GM12801 (cell line): ENCODE measurements around the gene PHF20.

Experiments used
- TF ChIP-seq, protein P1 (sequence below): IDR thresholded peaks from one replicate; pipeline ENCODE4 v1.5.1; 2011; ENCODE audit warnings: control low read depth; ENCODE audit not compliant: insufficient read length; ENCODE audit errors: extremely low read depth

Gene PHF20

GRCh38 chr20:35772563-35773058, 796 bp downstream of the PHF20 start:
- TF ChIP-seq, protein P1, sequence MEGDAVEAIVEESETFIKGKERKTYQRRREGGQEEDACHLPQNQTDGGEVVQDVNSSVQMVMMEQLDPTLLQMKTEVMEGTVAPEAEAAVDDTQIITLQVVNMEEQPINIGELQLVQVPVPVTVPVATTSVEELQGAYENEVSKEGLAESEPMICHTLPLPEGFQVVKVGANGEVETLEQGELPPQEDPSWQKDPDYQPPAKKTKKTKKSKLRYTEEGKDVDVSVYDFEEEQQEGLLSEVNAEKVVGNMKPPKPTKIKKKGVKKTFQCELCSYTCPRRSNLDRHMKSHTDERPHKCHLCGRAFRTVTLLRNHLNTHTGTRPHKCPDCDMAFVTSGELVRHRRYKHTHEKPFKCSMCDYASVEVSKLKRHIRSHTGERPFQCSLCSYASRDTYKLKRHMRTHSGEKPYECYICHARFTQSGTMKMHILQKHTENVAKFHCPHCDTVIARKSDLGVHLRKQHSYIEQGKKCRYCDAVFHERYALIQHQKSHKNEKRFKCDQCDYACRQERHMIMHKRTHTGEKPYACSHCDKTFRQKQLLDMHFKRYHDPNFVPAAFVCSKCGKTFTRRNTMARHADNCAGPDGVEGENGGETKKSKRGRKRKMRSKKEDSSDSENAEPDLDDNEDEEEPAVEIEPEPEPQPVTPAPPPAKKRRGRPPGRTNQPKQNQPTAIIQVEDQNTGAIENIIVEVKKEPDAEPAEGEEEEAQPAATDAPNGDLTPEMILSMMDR: no peak

GRCh38 chr20:35773154-35773751, 1.4 kb downstream of the PHF20 start:
- TF ChIP-seq, protein P1: no peak

DNA sequence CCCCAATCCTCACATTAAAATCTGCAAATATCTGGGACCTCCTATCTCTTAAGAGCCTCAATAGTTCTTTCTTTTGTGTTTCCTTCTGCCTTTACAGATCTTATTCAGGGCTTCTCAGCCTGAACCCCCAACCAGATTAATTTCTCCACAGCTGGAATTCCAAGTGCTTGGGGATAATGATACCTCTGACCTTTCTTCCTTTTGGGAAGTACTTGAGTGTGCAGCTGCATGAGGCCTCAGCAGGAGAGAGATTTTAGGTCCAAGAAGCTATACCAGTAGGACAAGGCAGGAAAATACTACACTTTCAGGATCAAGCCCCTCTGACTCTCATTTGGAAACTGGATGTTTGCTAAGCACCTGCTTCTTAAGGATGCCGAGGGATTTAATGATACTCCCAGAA, 2.6 kb downstream of the PHF20 start:
- TF ChIP-seq, protein P1: no peak

DNA sequence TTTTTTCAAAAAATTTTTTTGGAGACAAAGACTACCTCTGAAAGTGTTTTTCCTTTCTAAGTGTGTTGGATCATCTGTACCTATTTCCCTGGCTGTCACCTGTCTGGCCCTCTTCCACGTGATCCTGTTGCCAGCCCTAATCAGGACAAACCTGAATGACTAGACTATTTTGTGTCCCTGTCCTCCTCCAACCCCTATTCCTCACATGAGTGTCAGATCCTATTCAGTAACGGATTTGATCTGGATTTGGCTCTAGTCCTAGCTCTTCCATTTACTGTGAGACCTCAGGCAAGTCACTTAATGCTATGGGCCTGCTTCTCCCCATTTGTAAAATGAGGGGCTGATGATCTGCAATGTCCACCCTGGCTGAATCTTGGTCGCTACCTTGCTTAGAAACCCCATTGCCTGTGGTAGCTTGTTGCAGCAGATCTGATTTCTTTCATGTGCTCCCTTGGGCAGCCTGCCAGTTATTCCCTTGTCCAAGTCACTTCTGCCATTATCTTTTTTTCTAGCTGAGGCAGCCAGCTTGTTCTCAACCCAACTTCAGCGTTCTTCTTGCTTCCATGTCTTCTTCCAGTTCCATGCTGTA, 4.8 kb downstream of the PHF20 start:
- TF ChIP-seq, protein P1: no peak

- TF ChIP-seq, protein P1: no peak
Measured at GRCh38 chr20:35788796-35789195, 17.0 kb downstream of the PHF20 start.

- TF ChIP-seq, protein P1: no peak
Measured at GRCh38 chr20:35791097-35791496, 19.3 kb downstream of the PHF20 start.

DNA sequence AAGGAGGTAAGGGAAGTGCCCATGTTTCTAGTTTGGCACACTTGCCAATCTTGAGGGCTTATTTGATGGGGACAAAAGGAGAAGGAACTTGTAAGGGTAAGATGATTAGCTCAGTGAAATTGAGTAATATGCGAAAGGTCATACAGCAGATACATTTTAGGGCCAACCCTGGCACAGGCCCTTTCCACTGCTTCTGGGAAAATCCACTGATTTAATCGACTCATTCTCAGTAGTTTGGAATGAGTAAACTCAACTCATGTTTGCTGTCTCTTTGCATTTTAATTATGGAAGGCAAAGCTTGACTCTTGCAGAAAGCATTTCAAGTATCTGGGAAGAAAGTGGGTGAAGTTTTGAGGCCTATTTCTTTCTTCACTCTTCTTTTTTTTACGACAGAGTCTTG, 20.0 kb downstream of the PHF20 start:
- TF ChIP-seq, protein P1: no peak
